Ishikawa (cell line): Measurements from ENCODE around the gene TAS2R43.

Experiments
- CEBPB ChIP-seq: IDR thresholded peaks from 2 replicates; pipeline ENCODE4 v1.6.1; 2012
- CREB1 ChIP-seq: IDR thresholded peaks from 2 replicates; pipeline ENCODE4 v1.6.1; 2012; ENCODE audit warnings: low read depth
- EGR1 ChIP-seq: IDR thresholded peaks from 2 replicates; pipeline ENCODE4 v1.6.1; 2012
- EP300 ChIP-seq: IDR thresholded peaks from 2 replicates; pipeline ENCODE4 v1.6.1; 2012; ENCODE audit warnings: borderline replicate concordance
- RAD21 ChIP-seq: IDR thresholded peaks from 2 replicates; pipeline ENCODE4 v1.6.1; 2012; ENCODE audit warnings: low read depth
- REST ChIP-seq: IDR thresholded peaks from 2 replicates; pipeline ENCODE4 v1.6.1; 2012; ENCODE audit warnings: low read depth, mild to moderate bottlenecking
- TAF1 ChIP-seq: IDR thresholded peaks from 2 replicates; pipeline ENCODE4 v1.6.1; 2012; ENCODE audit warnings: low read depth, mild to moderate bottlenecking
- YY1 ChIP-seq: IDR thresholded peaks from 2 replicates; pipeline ENCODE4 v1.6.1; 2012; ENCODE audit warnings: low read depth
- TF ChIP-seq, protein P1 (sequence below): IDR thresholded peaks from 2 replicates; pipeline ENCODE4 v1.6.1; 2012

DNA sequence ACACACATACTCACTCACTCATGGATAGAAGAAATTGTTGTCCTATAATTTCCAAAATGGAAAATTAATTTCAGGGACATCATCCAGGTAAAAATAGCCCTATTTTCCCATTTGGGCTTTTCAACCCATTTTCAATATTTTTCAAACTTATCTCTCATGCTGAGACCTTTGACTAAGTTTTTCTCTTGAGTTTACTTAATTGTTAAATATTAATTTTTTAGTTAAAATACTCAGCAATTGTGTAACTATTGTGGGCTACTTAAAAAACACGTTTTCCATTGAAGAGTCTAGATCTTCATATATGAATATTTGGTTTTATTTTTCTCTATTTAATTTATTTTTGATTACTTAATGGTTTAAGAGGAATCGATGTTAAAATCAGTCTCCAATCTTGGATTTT, 14.2 kb upstream of the TAS2R43 start:
- TF ChIP-seq YY1 (no peak), TAF1 (no peak), REST (no peak), CREB1 (no peak), CEBPB (no peak), EGR1 (no peak), RAD21 (no peak), EP300 (no peak)
- TF ChIP-seq, protein P1, sequence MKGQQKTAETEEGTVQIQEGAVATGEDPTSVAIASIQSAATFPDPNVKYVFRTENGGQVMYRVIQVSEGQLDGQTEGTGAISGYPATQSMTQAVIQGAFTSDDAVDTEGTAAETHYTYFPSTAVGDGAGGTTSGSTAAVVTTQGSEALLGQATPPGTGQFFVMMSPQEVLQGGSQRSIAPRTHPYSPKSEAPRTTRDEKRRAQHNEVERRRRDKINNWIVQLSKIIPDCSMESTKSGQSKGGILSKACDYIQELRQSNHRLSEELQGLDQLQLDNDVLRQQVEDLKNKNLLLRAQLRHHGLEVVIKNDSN, result no peak
